ENCODE results near the gene CDK16. TPM values are rescaled to one million over a fixed set of nuclear protein-coding genes. Genes with fewer than 3 reads are reported as not detected.
A peak's percentile ranks its signal among the peaks of the same experiment; 100 is the strongest.

CDK16 gene
- total RNA-seq, 2 donors from 2014 or later = 62.2 to 63.7 TPM

DNA sequence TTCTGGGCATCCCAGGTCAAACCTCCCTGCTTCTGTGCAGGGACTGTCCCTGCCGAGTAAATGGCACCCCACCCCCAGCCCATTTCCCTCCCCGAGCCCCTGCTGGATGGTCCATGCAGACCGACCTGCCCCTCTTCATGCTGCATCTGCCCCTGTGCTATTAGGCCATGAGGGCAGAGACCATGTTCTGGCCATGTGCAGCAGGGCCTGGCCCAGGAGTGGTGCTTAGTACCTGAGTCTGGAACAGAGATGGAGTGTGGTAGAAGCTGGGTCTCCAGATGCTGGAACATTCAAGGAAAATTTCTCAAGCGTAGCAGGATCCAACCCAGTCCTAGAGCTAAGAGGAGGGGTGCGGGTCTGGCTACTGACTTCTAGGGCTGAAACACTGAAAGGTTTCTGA is 40.1 kb upstream of the CDK16 start:
- no peak for ATAC-seq
- no peaks in the 10 kb centered on the region for H3K9me3 Mint-ChIP-seq
- peaks cover 0 to 11% of the 10 kb centered on the region in 2 donors for H3K27me3 Mint-ChIP-seq
- no peak overlapping the region for H3K27ac Mint-ChIP-seq
- H3K4me1 Mint-ChIP-seq (ENCODE audit: low read depth in 2 of 2) = peaks cover 0 to 7% of the 10 kb centered on the region in 2 donors
- H3K4me3 Mint-ChIP-seq = no peak overlapping the region
- peak; percentile 44 for DNase-seq (ENCODE audit: low spot score)
- peaks cover 10% of the 10 kb centered on the region for H3K36me3 Mint-ChIP-seq

DNA sequence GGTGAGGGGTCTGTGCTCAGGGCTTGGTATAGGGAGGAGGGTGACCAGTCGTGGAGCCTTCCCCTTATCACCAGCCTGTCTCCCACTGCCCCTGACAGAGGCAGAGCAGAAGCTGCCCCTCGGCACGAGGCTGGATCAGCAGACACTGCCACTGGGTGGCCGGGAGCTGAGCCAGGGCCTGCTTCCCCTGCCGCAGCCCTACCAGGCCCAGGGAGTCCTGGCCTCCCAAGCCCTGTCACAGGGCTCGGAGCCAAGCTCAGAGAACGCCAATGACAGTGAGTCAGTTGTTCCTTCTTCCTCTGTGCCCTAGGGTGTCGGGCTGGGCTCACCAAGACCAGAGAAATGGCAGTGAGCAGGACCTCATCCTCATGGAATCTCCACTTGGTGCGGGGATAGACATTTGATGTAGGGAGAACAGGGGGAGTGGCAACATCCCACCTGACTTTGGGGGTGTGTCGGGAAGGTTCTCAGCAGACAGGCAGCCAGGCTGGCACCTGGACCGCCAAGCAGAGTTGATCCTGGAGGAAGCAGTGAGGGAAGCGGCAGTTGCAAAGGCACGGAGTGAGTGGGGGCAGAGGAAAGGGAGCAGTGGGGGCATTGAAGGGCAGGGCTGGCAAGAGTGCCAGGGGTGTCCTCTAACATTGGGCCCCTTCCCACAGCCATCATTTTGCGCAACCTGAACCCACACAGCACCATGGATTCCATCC is 39.1 kb upstream of the CDK16 start:
- Mint-ChIP-seq H3K9me3 (no peaks in the 10 kb centered on the region), H3K27me3 (peaks cover 0 to 11% of the 10 kb centered on the region in 2 donors), H3K4me1 (ENCODE audit: low read depth in 2 of 2) (peaks cover 0 to 7% of the 10 kb centered on the region in 2 donors), H3K36me3 (peaks cover 10% of the 10 kb centered on the region), H3K4me3 (no peak overlapping the region), H3K27ac (no peak overlapping the region)
- no peak for ATAC-seq
- DNase-seq (ENCODE audit: low spot score) = peak; percentile 51

- H3K36me3 Mint-ChIP-seq = peaks cover 10% of the 10 kb centered on the region
Measured at GRCh38 chrX:47179928-47180255, 38.6 kb upstream of the CDK16 start.

DNA sequence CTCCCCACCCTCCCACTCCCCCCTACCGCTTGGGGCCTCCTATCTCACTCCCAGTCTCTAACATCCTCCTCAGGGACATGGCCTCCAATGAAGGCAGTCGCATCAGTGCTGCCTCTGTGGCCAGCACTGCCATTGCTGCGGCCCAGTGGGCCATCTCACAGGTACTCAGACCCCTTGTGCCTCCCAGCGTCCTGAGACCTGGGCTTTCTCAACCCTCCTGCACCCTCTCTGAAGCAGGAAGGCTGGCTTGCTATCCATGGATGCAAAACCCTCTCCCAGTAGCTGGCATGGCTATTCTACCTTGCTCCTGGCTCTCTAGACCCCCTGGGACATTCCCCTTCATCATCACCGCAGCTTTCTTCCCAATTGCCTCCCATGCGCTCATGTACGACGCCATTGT is 38.1 kb upstream of the CDK16 start:
- Mint-ChIP-seq H3K4me1 (ENCODE audit: low read depth in 2 of 2) (peaks cover 0 to 7% of the 10 kb centered on the region in 2 donors), H3K27ac (no peak overlapping the region), H3K27me3 (peaks cover 0 to 14% of the 10 kb centered on the region in 2 donors), H3K9me3 (no peaks in the 10 kb centered on the region), H3K4me3 (no peak overlapping the region), H3K36me3 (peaks cover 10% of the 10 kb centered on the region)
- peak; percentile 37 for DNase-seq (ENCODE audit: low spot score)
- ATAC-seq = no peak

More at GRCh38 chrX:47179928-47180255, 38.6 kb upstream of the CDK16 start:
- Mint-ChIP-seq H3K27me3 (peaks cover 0 to 14% of the 10 kb centered on the region in 2 donors), H3K9me3 (no peaks in the 10 kb centered on the region), H3K4me1 (ENCODE audit: low read depth in 2 of 2) (peaks cover 0 to 7% of the 10 kb centered on the region in 2 donors), H3K4me3 (no peak overlapping the region), H3K27ac (no peak overlapping the region)
- no peak for ATAC-seq
- peak; percentile 32 for DNase-seq (ENCODE audit: low spot score)

GRCh38 chrX:47181301-47181700 is 37.2 kb upstream of the CDK16 start:
- H3K9me3 Mint-ChIP-seq = no peaks in the 10 kb centered on the region
- H3K36me3 Mint-ChIP-seq = peaks cover 10% of the 10 kb centered on the region
- ATAC-seq (no peak), DNase-seq (ENCODE audit: low spot score) (peak; percentile 37)
- no peak overlapping the region for H3K4me3 Mint-ChIP-seq
- H3K4me1 Mint-ChIP-seq (ENCODE audit: low read depth in 2 of 2) = peaks cover 0 to 7% of the 10 kb centered on the region in 2 donors
- H3K27me3 Mint-ChIP-seq = peaks cover 0 to 15% of the 10 kb centered on the region in 2 donors
- H3K27ac Mint-ChIP-seq = no peak overlapping the region

DNA sequence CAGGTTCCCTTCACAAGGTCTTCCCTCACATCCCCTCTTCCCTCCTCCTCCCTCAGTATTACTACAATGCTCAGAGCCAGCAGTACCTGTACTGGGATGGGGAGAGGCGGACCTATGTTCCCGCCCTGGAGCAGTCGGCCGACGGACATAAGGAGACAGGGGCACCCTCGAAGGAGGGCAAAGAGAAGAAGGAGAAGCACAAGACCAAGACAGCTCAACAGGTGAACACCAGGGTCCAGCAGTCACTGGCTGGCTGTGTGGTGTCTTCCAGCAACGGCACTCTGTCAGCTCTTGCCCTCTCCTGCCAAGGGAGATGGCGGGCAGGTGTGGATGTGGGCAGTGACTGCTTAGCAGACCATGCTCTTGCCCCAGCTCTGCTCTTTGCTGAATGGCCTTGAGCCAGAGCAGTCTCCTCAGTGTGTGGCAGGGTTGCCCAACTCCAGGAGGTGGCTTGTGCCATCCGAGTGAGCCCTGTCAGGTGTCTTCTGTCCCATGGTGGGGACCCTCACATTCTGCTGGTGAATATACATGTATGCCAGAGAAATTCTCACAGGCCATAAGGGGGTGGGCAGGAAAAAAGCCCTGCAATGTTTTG is 36.3 kb upstream of the CDK16 start:
- DNase-seq (ENCODE audit: low spot score) = peak; percentile 32
- ATAC-seq = no peak
- Mint-ChIP-seq H3K4me3 (no peak overlapping the region), H3K27me3 (peaks cover 0 to 12% of the 10 kb centered on the region in 2 donors), H3K36me3 (peaks cover 4% of the 10 kb centered on the region), H3K9me3 (no peaks in the 10 kb centered on the region), H3K4me1 (ENCODE audit: low read depth in 2 of 2) (peaks cover 0 to 7% of the 10 kb centered on the region in 2 donors), H3K27ac (no peak overlapping the region)

GRCh38 chrX:47184486-47184885 is 34.0 kb upstream of the CDK16 start:
- ATAC-seq (no peak), DNase-seq (ENCODE audit: low spot score) (no peak)
- Mint-ChIP-seq H3K36me3 (peaks cover 4% of the 10 kb centered on the region), H3K4me1 (ENCODE audit: low read depth in 2 of 2) (peaks cover 4 to 7% of the 10 kb centered on the region in 2 donors), H3K27ac (no peak overlapping the region), H3K27me3 (peaks cover 0 to 7% of the 10 kb centered on the region in 2 donors), H3K9me3 (no peaks in the 10 kb centered on the region), H3K4me3 (no peak overlapping the region)

- Mint-ChIP-seq H3K27me3 (peaks cover 0 to 7% of the 10 kb centered on the region in 2 donors), H3K36me3 (peaks cover 4% of the 10 kb centered on the region), H3K27ac (no peak overlapping the region), H3K4me3 (no peak overlapping the region), H3K9me3 (no peaks in the 10 kb centered on the region), H3K4me1 (ENCODE audit: low read depth in 2 of 2) (peaks cover 4 to 7% of the 10 kb centered on the region in 2 donors)
- DNase-seq (ENCODE audit: low spot score) = no peak
- no peak for ATAC-seq
Measured at GRCh38 chrX:47185241-47185640, 33.2 kb upstream of the CDK16 start.

DNA sequence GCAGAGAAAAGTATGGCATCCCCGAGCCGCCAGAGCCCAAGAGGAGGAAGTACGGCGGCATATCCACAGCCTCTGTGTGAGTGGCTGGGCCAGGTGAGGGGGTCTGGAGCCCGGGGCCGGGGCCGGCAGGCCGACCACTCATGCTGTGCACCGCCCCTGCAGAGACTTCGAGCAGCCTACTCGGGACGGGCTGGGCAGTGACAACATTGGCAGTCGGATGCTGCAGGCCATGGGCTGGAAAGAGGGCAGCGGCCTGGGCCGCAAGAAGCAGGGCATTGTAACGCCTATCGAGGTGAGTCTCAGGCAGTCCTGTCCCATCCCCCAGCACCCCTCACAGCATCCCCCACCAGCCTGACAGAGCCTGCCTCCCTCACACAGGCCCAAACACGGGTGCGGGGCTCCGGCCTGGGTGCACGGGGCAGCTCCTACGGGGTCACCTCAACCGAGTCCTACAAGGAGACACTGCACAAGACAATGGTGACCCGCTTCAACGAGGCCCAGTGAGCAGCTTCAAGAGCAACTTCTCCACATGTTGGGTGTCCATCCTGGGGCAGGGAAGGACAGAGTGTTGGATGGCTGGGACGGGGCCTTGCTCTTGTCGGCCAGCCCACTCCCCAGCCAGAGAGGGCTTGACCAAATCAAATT is 32.3 kb upstream of the CDK16 start:
- peaks cover 0 to 7% of the 10 kb centered on the region in 2 donors for H3K27me3 Mint-ChIP-seq
- no peaks in the 10 kb centered on the region for H3K9me3 Mint-ChIP-seq
- peaks cover 4% of the 10 kb centered on the region for H3K36me3 Mint-ChIP-seq
- peaks cover 7 to 13% of the 10 kb centered on the region in 2 donors for H3K4me1 Mint-ChIP-seq (ENCODE audit: low read depth in 2 of 2)
- H3K4me3 Mint-ChIP-seq = no peak overlapping the region
- no peak overlapping the region for H3K27ac Mint-ChIP-seq
- ATAC-seq (no peak), DNase-seq (ENCODE audit: low spot score) (peak; percentile 53)

GRCh38 chrX:47187106-47187677 is 31.3 kb upstream of the CDK16 start:
- H3K36me3 Mint-ChIP-seq = peaks cover 4% of the 10 kb centered on the region
- ATAC-seq (no peak), DNase-seq (ENCODE audit: low spot score) (no peak)
- peaks cover 0 to 7% of the 10 kb centered on the region in 2 donors for H3K27me3 Mint-ChIP-seq
- H3K9me3 Mint-ChIP-seq = no peaks in the 10 kb centered on the region
- no peak overlapping the region for H3K27ac Mint-ChIP-seq
- H3K4me3 Mint-ChIP-seq = no peak overlapping the region
- H3K4me1 Mint-ChIP-seq (ENCODE audit: low read depth in 2 of 2) = peaks cover 7 to 16% of the 10 kb centered on the region in 2 donors

DNA sequence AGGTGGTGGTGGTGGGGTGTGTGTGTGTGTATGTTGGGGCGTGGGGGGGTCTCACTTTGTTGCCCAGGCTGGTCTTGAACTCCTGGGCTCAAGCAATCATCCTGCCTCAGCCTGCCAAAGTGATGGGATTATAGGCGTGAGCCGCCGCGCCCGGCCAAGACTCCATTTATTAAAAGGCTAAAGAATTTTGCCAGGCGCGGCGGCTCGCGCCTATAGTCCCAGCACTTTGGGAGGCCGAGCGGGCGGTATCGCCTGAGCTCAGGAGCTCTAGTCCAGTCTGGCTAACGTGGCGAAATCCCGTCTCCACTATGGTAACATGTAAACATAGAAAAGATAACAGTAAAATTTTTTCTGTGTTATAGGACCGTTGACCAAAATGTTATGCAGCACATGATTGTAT is 28.6 kb upstream of the CDK16 start:
- ATAC-seq (no peak), DNase-seq (ENCODE audit: low spot score) (no peak)
- Mint-ChIP-seq H3K36me3 (no peaks in the 10 kb centered on the region), H3K9me3 (no peaks in the 10 kb centered on the region), H3K27ac (no peak overlapping the region), H3K4me1 (ENCODE audit: low read depth in 2 of 2) (peaks cover 25 to 35% of the 10 kb centered on the region in 2 donors), H3K4me3 (no peak overlapping the region), H3K27me3 (peaks cover 0 to 3% of the 10 kb centered on the region in 2 donors)

GRCh38 chrX:47190445-47191269 is 27.8 kb upstream of the CDK16 start:
- ATAC-seq (peak; percentile 87 to 91), DNase-seq (ENCODE audit: low spot score) (peak; percentile 90)
- peaks cover 32 to 41% of the 10 kb centered on the region in 2 donors for H3K4me1 Mint-ChIP-seq (ENCODE audit: low read depth in 2 of 2)
- peaks cover 0 to 2% of the 10 kb centered on the region in 2 donors for H3K27me3 Mint-ChIP-seq
- H3K36me3 Mint-ChIP-seq = no peaks in the 10 kb centered on the region
- H3K9me3 Mint-ChIP-seq = no peaks in the 10 kb centered on the region
- peak overlapping the region; percentile 95 for H3K4me3 Mint-ChIP-seq
- H3K27ac Mint-ChIP-seq = peak overlapping the region; percentile 95 to 97

GRCh38 chrX:47191331-47191730 is 27.1 kb upstream of the CDK16 start:
- H3K9me3 Mint-ChIP-seq = no peaks in the 10 kb centered on the region
- H3K4me3 Mint-ChIP-seq = peak overlapping the region; percentile 95
- peak overlapping the region; percentile 95 to 97 for H3K27ac Mint-ChIP-seq
- peaks cover 39 to 48% of the 10 kb centered on the region in 2 donors for H3K4me1 Mint-ChIP-seq (ENCODE audit: low read depth in 2 of 2)
- ATAC-seq (no peak), DNase-seq (ENCODE audit: low spot score) (no peak)
- no peaks in the 10 kb centered on the region for H3K36me3 Mint-ChIP-seq
- H3K27me3 Mint-ChIP-seq = no peaks in the 10 kb centered on the region

Measured in natural killer cell treated with Interleukin-12 subunit alpha and Interleukin-12 subunit beta and Interleukin-15 and Interleukin-18, amount 100 ng/mL, for 72 hours (primary cell).